HFFc6 (cell line): ENCODE results near the gene TMPRSS11E. TPM values are rescaled to one million over a fixed set of nuclear protein-coding genes. Genes with fewer than 3 reads are reported as not detected.
"Not testable (repeated sequence)": the region's sequence is repeated elsewhere in the genome, so short reads cannot be mapped to it uniquely, and the experiment has no call there.

Experiments
- DNase-seq: peaks from one replicate; pipeline ENCODE4 v3.0.0-alpha.2; 2018
- H3K27ac Mint-ChIP-seq: 2 replicates; pipeline ENCODE4 v1.8.0; 2020; ENCODE audit warnings: mild to moderate bottlenecking, mixed read lengths
- H3K27me3 Mint-ChIP-seq: 2 replicates; pipeline ENCODE4 v1.8.0; 2021; ENCODE audit warnings: mild to moderate bottlenecking, moderate library complexity, mixed read lengths; ENCODE audit not compliant: insufficient read depth
- H3K36me3 Mint-ChIP-seq: 2 replicates; pipeline ENCODE4 v1.8.0; 2021; ENCODE audit warnings: low read depth, mixed read lengths
- H3K4me1 Mint-ChIP-seq: 2 replicates; pipeline ENCODE4 v1.8.0; 2020; ENCODE audit warnings: low read depth, mixed read lengths
- H3K4me3 Mint-ChIP-seq: 2 replicates; pipeline ENCODE4 v1.8.0; 2020; ENCODE audit warnings: mild to moderate bottlenecking, moderate library complexity, mixed read lengths
- H3K9me3 Mint-ChIP-seq: 2 replicates; pipeline ENCODE4 v1.8.0; 2020; ENCODE audit warnings: mild to moderate bottlenecking, mixed read lengths
- CTCF ChIP-seq: fragments of 200-600 bp; sonication (generic); IDR thresholded peaks from 2 replicates; pipeline ENCODE4 v1.5.0; 2021; ENCODE audit warnings: antibody characterized with exemption, mild to moderate bottlenecking
- total RNA-seq, 6 experiments: library from RNA; stranded (reverse); fragmentation: NEBNext Ultra II Directional; extraction: Animal tissue kit (Norgen Biotek cat#: 25700); gene quantifications; 2 replicates in 1 of 6; 3 replicates in 5 of 6; pipeline ENCODE4 v1.2.3, GENCODE V29; 2021

Gene TMPRSS11E
- total RNA-seq, 6 experiments from 2014 or later = not detected

- Mint-ChIP-seq H3K4me1 (no peaks in the 10 kb centered on the region), H3K9me3 (peaks cover 13% of the 10 kb centered on the region), H3K36me3 (no peaks in the 10 kb centered on the region), H3K27me3 (no peaks in the 10 kb centered on the region), H3K4me3 (no peak overlapping the region), H3K27ac (no peak overlapping the region)
- TF ChIP-seq CTCF = no peak
- no peak for DNase-seq
Observed at GRCh38 chr4:68536375-68536774, 89.1 kb downstream of the TMPRSS11E start.

GRCh38 chr4:68542742-68543141 is 95.5 kb downstream of the TMPRSS11E start:
- not testable (repeated sequence) for H3K27me3 Mint-ChIP-seq, H3K4me3 Mint-ChIP-seq, H3K36me3 Mint-ChIP-seq, H3K4me1 Mint-ChIP-seq, DNase-seq, H3K27ac Mint-ChIP-seq
- H3K9me3 Mint-ChIP-seq = peaks cover 23% of the 10 kb centered on the region

Other genes with a start within 250 kb of the TMPRSS11E start
- gene TMPRSS11B, start 201.8 kb upstream of the TMPRSS11E start, total RNA-seq = not detected
- 10 to 100 TPM; 41.3 to 51.8 (median 50.1) TPM for gene YTHDC1, start 97.4 kb upstream of the TMPRSS11E start, total RNA-seq
- not detected for gene UGT2B17, start 128.9 kb downstream of the TMPRSS11E start, total RNA-seq
- not detected for gene UGT2B15, start 223.2 kb downstream of the TMPRSS11E start, total RNA-seq